ENCODE data around the gene LRRC2.
"Not testable (repeated sequence)": the region's sequence is repeated elsewhere in the genome, so short reads cannot be mapped to it uniquely, and the experiment has no call there.

The LRRC2 gene

GRCh38 chr3:46497556-46498265, 68.4 kb downstream of the LRRC2 start, which contains the start of gene RTP3:
Gene RTP3 (plus strand): TSS chr3:46497976. CDS start chr3:46498063, 87 bp downstream.
- DNase-seq (ENCODE audit: low read depth), result no peak

GRCh38 chr3:46496746-46497555, 69.2 kb downstream of the LRRC2 start:
- no peak for DNase-seq (ENCODE audit: low read depth)

GRCh38 chr3:46495901-46496456, 70.1 kb downstream of the LRRC2 start:
- no peak for DNase-seq (ENCODE audit: low read depth)

GRCh38 chr3:46494491-46494890, 71.6 kb downstream of the LRRC2 start:
- not testable (repeated sequence) for DNase-seq (ENCODE audit: low read depth)

- DNase-seq (ENCODE audit: low read depth), result no peak
These were observed 73.1 kb downstream of the LRRC2 start for GRCh38 chr3:46492890-46493547.

GRCh38 chr3:46491089-46492070, 74.7 kb downstream of the LRRC2 start:
- DNase-seq (ENCODE audit: low read depth), result no peak

GRCh38 chr3:46490338-46491084, 75.6 kb downstream of the LRRC2 start:
- DNase-seq (ENCODE audit: low read depth), result no peak

GRCh38 chr3:46489875-46490274, 76.2 kb downstream of the LRRC2 start:
- no peak for DNase-seq (ENCODE audit: low read depth)

GRCh38 chr3:46489381-46489780, 76.7 kb downstream of the LRRC2 start:
- DNase-seq (ENCODE audit: low read depth), result no peak

GRCh38 chr3:46488735-46489361, 77.3 kb downstream of the LRRC2 start:
- peak; percentile 84 for DNase-seq (ENCODE audit: low read depth)

GRCh38 chr3:46485779-46486175, 80.3 kb downstream of the LRRC2 start:
- DNase-seq (ENCODE audit: low read depth), result no peak

- no peak for DNase-seq (ENCODE audit: low read depth)
These were observed 81.0 kb downstream of the LRRC2 start for GRCh38 chr3:46484911-46485778.

- DNase-seq (ENCODE audit: low read depth), result no peak
These were observed 81.7 kb downstream of the LRRC2 start for GRCh38 chr3:46484388-46484787.

- no peak for DNase-seq (ENCODE audit: low read depth)
These were observed 82.3 kb downstream of the LRRC2 start for GRCh38 chr3:46483825-46484224.

- DNase-seq (ENCODE audit: low read depth), result no peak
These were observed 83.3 kb downstream of the LRRC2 start for GRCh38 chr3:46482632-46483350.

GRCh38 chr3:46481636-46482035, 84.5 kb downstream of the LRRC2 start:
- no peak for DNase-seq (ENCODE audit: low read depth)

- DNase-seq (ENCODE audit: low read depth), result no peak
These were observed 85.5 kb downstream of the LRRC2 start for GRCh38 chr3:46480491-46481195.

- no peak for DNase-seq (ENCODE audit: low read depth)
These were observed 86.4 kb downstream of the LRRC2 start for GRCh38 chr3:46479696-46480095.
